Jurkat, Clone E6-1 (cell line): Measurements from ENCODE around the gene TBCK.

Experiments used
- DNase-seq: peaks from one replicate; pipeline ENCODE4 v3.0.0-alpha.2; 2011; ENCODE audit warnings: low read depth, low spot score
- H3K4me3 ChIP-seq: 2 replicates; pipeline ENCODE4 v1.5.1; 2011; ENCODE audit warnings: mild to moderate bottlenecking, low read length, control low read depth, moderate library complexity

TBCK gene

GRCh38 chr4:106083065-106083464 lies 232.9 kb downstream of the TBCK start:
- no peak for DNase-seq
- H3K4me3 ChIP-seq = no peak overlapping the region

- no peak for DNase-seq
These were observed 235.6 kb downstream of the TBCK start for GRCh38 chr4:106080376-106080775.

GRCh38 chr4:106079616-106080015 lies 236.4 kb downstream of the TBCK start:
- no peak overlapping the region for H3K4me3 ChIP-seq
- DNase-seq = no peak

More at GRCh38 chr4:106080376-106080775, 235.6 kb downstream of the TBCK start:
- H3K4me3 ChIP-seq = no peak overlapping the region

- DNase-seq = no peak
- no peak overlapping the region for H3K4me3 ChIP-seq
These were observed 251.0 kb downstream of the TBCK start for GRCh38 chr4:106065018-106065417.

- DNase-seq = no peak
- H3K4me3 ChIP-seq = no peak overlapping the region
These were observed 253.0 kb downstream of the TBCK start for GRCh38 chr4:106063009-106063408.

- no peak overlapping the region for H3K4me3 ChIP-seq
- peak; percentile 4 for DNase-seq
These were observed 253.5 kb downstream of the TBCK start for GRCh38 chr4:106062452-106062875.

GRCh38 chr4:106058921-106059320 lies 257.1 kb downstream of the TBCK start:
- H3K4me3 ChIP-seq = no peak overlapping the region
- no peak for DNase-seq

- no peak for DNase-seq
- H3K4me3 ChIP-seq = no peak overlapping the region
These were observed 259.1 kb downstream of the TBCK start for GRCh38 chr4:106056914-106057313.

GRCh38 chr4:106051514-106051913 lies 264.5 kb downstream of the TBCK start:
- no peak overlapping the region for H3K4me3 ChIP-seq
- no peak for DNase-seq

GRCh38 chr4:106049490-106049889 lies 266.5 kb downstream of the TBCK start:
- H3K4me3 ChIP-seq = no peak overlapping the region
- no peak for DNase-seq

- DNase-seq = no peak
- no peak overlapping the region for H3K4me3 ChIP-seq
These were observed 267.6 kb downstream of the TBCK start for GRCh38 chr4:106048250-106048971.

- DNase-seq = no peak
These were observed 269.9 kb downstream of the TBCK start for GRCh38 chr4:106046083-106046482.

GRCh38 chr4:106041294-106042002 lies 274.6 kb downstream of the TBCK start:
- DNase-seq = no peak

More at GRCh38 chr4:106046083-106046482, 269.9 kb downstream of the TBCK start:
- H3K4me3 ChIP-seq = no peak overlapping the region

GRCh38 chr4:106039796-106040195 lies 276.2 kb downstream of the TBCK start:
- no peak overlapping the region for H3K4me3 ChIP-seq
- no peak for DNase-seq

More at GRCh38 chr4:106041294-106042002, 274.6 kb downstream of the TBCK start:
- H3K4me3 ChIP-seq = no peak overlapping the region

- H3K4me3 ChIP-seq = no peak overlapping the region
- DNase-seq = no peak
These were observed 277.1 kb downstream of the TBCK start for GRCh38 chr4:106038908-106039307.

- no peak overlapping the region for H3K4me3 ChIP-seq
- no peak for DNase-seq
These were observed 278.0 kb downstream of the TBCK start for GRCh38 chr4:106038012-106038411.

- H3K4me3 ChIP-seq = no peak overlapping the region
- peak; percentile 16 for DNase-seq
These were observed 279.2 kb downstream of the TBCK start for GRCh38 chr4:106036848-106037247.

- H3K4me3 ChIP-seq = no peak overlapping the region
- DNase-seq = no peak
These were observed 279.7 kb downstream of the TBCK start for GRCh38 chr4:106036334-106036733.

GRCh38 chr4:106035204-106035603 lies 280.8 kb downstream of the TBCK start:
- no peak overlapping the region for H3K4me3 ChIP-seq
- no peak for DNase-seq

GRCh38 chr4:106034751-106035150 lies 281.3 kb downstream of the TBCK start:
- no peak for DNase-seq

GRCh38 chr4:106034220-106034619 lies 281.8 kb downstream of the TBCK start:
- H3K4me3 ChIP-seq = no peak overlapping the region
- no peak for DNase-seq

More at GRCh38 chr4:106034751-106035150, 281.3 kb downstream of the TBCK start:
- no peak overlapping the region for H3K4me3 ChIP-seq
